GM18520 (cell line): ENCODE data around the gene ADORA3.

Source experiments
- ATAC-seq: cut with Tn5 transposase; IDR thresholded peaks from one replicate; pipeline ENCODE4 v1.9.1; 2021; ENCODE audit not compliant: unreplicated experiment

Gene ADORA3

GRCh38 chr1:111476214-111476613, 27.2 kb downstream of the ADORA3 start:
- ATAC-seq = no peak

- ATAC-seq = peak; percentile 35
Measured at GRCh38 chr1:111475701-111476100, 27.7 kb downstream of the ADORA3 start.

GRCh38 chr1:111474521-111474920, 28.9 kb downstream of the ADORA3 start:
- ATAC-seq = no peak

GRCh38 chr1:111474106-111474505, 29.3 kb downstream of the ADORA3 start:
- ATAC-seq = no peak

GRCh38 chr1:111471538-111471937, 31.9 kb downstream of the ADORA3 start:
- ATAC-seq = no peak

GRCh38 chr1:111471012-111471411, 32.4 kb downstream of the ADORA3 start:
- ATAC-seq = no peak

GRCh38 chr1:111470596-111470995, 32.8 kb downstream of the ADORA3 start:
- no peak for ATAC-seq

GRCh38 chr1:111469539-111469938, 33.9 kb downstream of the ADORA3 start:
- no peak for ATAC-seq

GRCh38 chr1:111468717-111469100, 34.7 kb downstream of the ADORA3 start:
- ATAC-seq = no peak

- no peak for ATAC-seq
Measured at GRCh38 chr1:111467865-111468716, 35.3 kb downstream of the ADORA3 start.

GRCh38 chr1:111466480-111466879, 37.0 kb downstream of the ADORA3 start:
- ATAC-seq = no peak

- ATAC-seq = no peak
Measured at GRCh38 chr1:111465754-111466153, 37.7 kb downstream of the ADORA3 start.

- ATAC-seq = no peak
Measured at GRCh38 chr1:111463029-111463683, 40.3 kb downstream of the ADORA3 start.

GRCh38 chr1:111462370-111463028, 40.9 kb downstream of the ADORA3 start:
- no peak for ATAC-seq

GRCh38 chr1:111461765-111462164, 41.7 kb downstream of the ADORA3 start:
- no peak for ATAC-seq

GRCh38 chr1:111455642-111456031, 47.8 kb downstream of the ADORA3 start:
- ATAC-seq = no peak

- ATAC-seq = no peak
Measured at GRCh38 chr1:111454859-111455641, 48.4 kb downstream of the ADORA3 start.

- no peak for ATAC-seq
Measured at GRCh38 chr1:111453706-111454105, 49.7 kb downstream of the ADORA3 start.

GRCh38 chr1:111452581-111452980, 50.9 kb downstream of the ADORA3 start:
- ATAC-seq = no peak

GRCh38 chr1:111450185-111450584, 53.2 kb downstream of the ADORA3 start:
- ATAC-seq = no peak

GRCh38 chr1:111449703-111450017, 53.8 kb downstream of the ADORA3 start:
- ATAC-seq = peak; percentile 1
